Neuronal stem cell (in vitro differentiated cells): ENCODE measurements around the gene FADS1.

Source experiments
- DNase-seq: peaks from one replicate; pipeline ENCODE4 v3.0.0-alpha.2; 2013; ENCODE audit warnings: low spot score
- H2AFZ ChIP-seq: one replicate; pipeline ENCODE4 v1.6.1; 2013; ENCODE audit warnings: mild to moderate bottlenecking, low read length, inconsistent platforms
- H2AK5ac ChIP-seq: 2 replicates; pipeline ENCODE4 v1.6.1; 2013; ENCODE audit warnings: low read depth, mild to moderate bottlenecking, inconsistent platforms, low read length, moderate library complexity, mixed read lengths
- H2BK120ac ChIP-seq: 2 replicates; pipeline ENCODE4 v1.6.1; 2013; ENCODE audit warnings: low read depth, mild to moderate bottlenecking, inconsistent platforms, low read length, moderate library complexity, mixed read lengths
- H2BK12ac ChIP-seq: one replicate; pipeline ENCODE4 v1.6.1; 2013; ENCODE audit warnings: low read length, inconsistent platforms
- H2BK15ac ChIP-seq: 2 replicates; pipeline ENCODE4 v1.6.1; 2013; ENCODE audit warnings: mild to moderate bottlenecking, low read length, inconsistent platforms, mixed read lengths
- H2BK5ac ChIP-seq: one replicate; pipeline ENCODE4 v1.6.1; 2013; ENCODE audit warnings: inconsistent platforms, mild to moderate bottlenecking, low read length, moderate library complexity
- H3K14ac ChIP-seq: one replicate; pipeline ENCODE4 v1.6.1; 2013; ENCODE audit warnings: low read length, inconsistent platforms
- H3K18ac ChIP-seq: 2 replicates; pipeline ENCODE4 v1.6.1; 2013; ENCODE audit warnings: low read length, inconsistent platforms
- H3K23ac ChIP-seq: 2 replicates; pipeline ENCODE4 v1.6.1; 2013; ENCODE audit warnings: low read depth, mild to moderate bottlenecking, mixed read lengths, low read length, inconsistent platforms; ENCODE audit not compliant: poor library complexity
- H3K27ac ChIP-seq: replicated peaks from 3 replicates; pipeline ENCODE4 v1.5.1; 2013; ENCODE audit warnings: low read length, inconsistent platforms
- H3K27me3 ChIP-seq, 3 experiments: 2 replicates each; pipeline ENCODE4 v1.6.1; 2013; ENCODE audit warnings: low read length in 3 of 3, mild to moderate bottlenecking in 2 of 3, inconsistent platforms in 1 of 3, low read depth in 1 of 3, mixed read lengths in 1 of 3, moderate library complexity in 1 of 3; ENCODE audit not compliant: control insufficient read depth in 3 of 3, insufficient read depth in 3 of 3
- H3K36me3 ChIP-seq, 2 donors: replicated peaks in 1 of 2; 2 replicates each; pipeline ENCODE4 v1.6.1; 2013; ENCODE audit warnings: low read length in 2 of 2; ENCODE audit not compliant: control insufficient read depth in 2 of 2, insufficient read depth in 2 of 2
- H3K4ac ChIP-seq: 2 replicates; pipeline ENCODE4 v1.6.1; 2013; ENCODE audit warnings: inconsistent platforms, mild to moderate bottlenecking, low read length, moderate library complexity
- H3K4me1 ChIP-seq, 2 donors: 1 replicate in 1 of 2; 2 replicates in 1 of 2; pipeline ENCODE4 v1.6.1; 2013; ENCODE audit warnings: low read length in 2 of 2, low read depth in 1 of 2; ENCODE audit not compliant: control insufficient read depth in 2 of 2, insufficient read depth in 1 of 2
- H3K4me2 ChIP-seq: one replicate; pipeline ENCODE4 v1.6.1; 2013; ENCODE audit warnings: mild to moderate bottlenecking, low read length, inconsistent platforms; ENCODE audit not compliant: insufficient read depth, poor library complexity, severe bottlenecking
- H3K4me3 ChIP-seq, 2 donors: 2 replicates each; pipeline ENCODE4 v1.5.1; 2013; ENCODE audit warnings: low read length in 2 of 2, mild to moderate bottlenecking in 2 of 2, inconsistent platforms in 1 of 2, moderate library complexity in 1 of 2
- H3K79me1 ChIP-seq: one replicate; pipeline ENCODE4 v1.6.1; 2013; ENCODE audit warnings: low read depth, mild to moderate bottlenecking, inconsistent platforms, low read length, moderate library complexity
- H3K9ac ChIP-seq: one replicate; pipeline ENCODE4 v1.6.1; 2013; ENCODE audit warnings: mild to moderate bottlenecking, low read depth, low read length, inconsistent platforms; ENCODE audit not compliant: poor library complexity
- H3K9me3 ChIP-seq, 2 donors: replicated peaks in 1 of 2; 2 replicates each; pipeline versions ENCODE3 to v1.6.1; 2013; ENCODE audit warnings: low read length in 2 of 2, mild to moderate bottlenecking in 2 of 2, inconsistent platforms in 1 of 2, low read depth in 1 of 2, mixed read lengths in 1 of 2, moderate library complexity in 1 of 2; ENCODE audit not compliant: control insufficient read depth in 2 of 2, insufficient read depth in 1 of 2
- H4K8ac ChIP-seq: one replicate; pipeline ENCODE4 v1.6.1; 2013; ENCODE audit warnings: low read depth, mild to moderate bottlenecking, inconsistent platforms, low read length, moderate library complexity
- H4K91ac ChIP-seq: one replicate; pipeline ENCODE4 v1.6.1; 2013; ENCODE audit warnings: low read length, low read depth, mild to moderate bottlenecking, inconsistent platforms; ENCODE audit not compliant: poor library complexity
- WGBS, 2 donors: extraction: QIAGEN DNeasy Blood & Tissue Kit; methylation state at CpG; one replicate each; pipeline ENCODE4 v1.1.7; 2013; ENCODE audit warnings: missing lambda C conversion rate in 2 of 2, mixed read lengths in 1 of 2; ENCODE audit not compliant: insufficient read length in 2 of 2, insufficient replicate concordance in 1 of 2; ENCODE audit errors: extremely low coverage in 2 of 2; 5-methylcytosine and 5-hydroxymethylcytosine counted together

FADS1 gene

DNA sequence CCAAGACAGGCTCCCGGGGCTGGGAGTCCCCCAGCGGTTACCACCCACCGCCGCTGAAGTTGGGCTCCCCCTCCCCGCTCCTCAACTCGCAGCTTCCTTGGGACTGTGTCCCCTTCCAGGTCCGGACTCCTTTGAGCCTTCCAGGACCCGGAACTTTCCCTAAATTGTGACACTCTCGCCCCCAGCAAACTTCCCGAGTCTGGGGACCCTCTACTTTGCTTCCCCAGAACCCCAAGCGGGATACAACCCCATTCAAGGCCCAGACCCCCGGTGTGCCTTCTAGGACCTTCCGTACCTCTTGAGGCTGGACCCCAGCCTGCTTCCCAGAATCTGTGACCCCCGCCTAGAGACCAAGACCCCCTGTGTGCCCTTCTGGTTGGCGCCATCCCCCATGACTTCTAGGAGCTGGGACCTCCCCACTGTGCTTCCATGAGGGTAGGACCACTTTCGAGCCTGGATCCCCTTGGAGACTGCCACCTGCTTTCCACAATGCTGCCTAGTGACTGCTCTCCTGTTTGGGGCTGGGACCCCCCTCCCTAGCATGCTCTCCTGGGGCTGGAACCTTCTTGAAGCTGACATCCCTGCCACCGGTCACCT lies 63.8 kb downstream of the FADS1 start:
- peak overlapping the region; percentile 55 to 84 for H3K4me3 ChIP-seq
- peaks cover 0 to 22% (median 0%) of the 10 kb centered on the region in 3 experiments for H3K27me3 ChIP-seq
- H3K4me1 ChIP-seq = peaks cover 24 to 48% of the 10 kb centered on the region in 2 donors

DNA sequence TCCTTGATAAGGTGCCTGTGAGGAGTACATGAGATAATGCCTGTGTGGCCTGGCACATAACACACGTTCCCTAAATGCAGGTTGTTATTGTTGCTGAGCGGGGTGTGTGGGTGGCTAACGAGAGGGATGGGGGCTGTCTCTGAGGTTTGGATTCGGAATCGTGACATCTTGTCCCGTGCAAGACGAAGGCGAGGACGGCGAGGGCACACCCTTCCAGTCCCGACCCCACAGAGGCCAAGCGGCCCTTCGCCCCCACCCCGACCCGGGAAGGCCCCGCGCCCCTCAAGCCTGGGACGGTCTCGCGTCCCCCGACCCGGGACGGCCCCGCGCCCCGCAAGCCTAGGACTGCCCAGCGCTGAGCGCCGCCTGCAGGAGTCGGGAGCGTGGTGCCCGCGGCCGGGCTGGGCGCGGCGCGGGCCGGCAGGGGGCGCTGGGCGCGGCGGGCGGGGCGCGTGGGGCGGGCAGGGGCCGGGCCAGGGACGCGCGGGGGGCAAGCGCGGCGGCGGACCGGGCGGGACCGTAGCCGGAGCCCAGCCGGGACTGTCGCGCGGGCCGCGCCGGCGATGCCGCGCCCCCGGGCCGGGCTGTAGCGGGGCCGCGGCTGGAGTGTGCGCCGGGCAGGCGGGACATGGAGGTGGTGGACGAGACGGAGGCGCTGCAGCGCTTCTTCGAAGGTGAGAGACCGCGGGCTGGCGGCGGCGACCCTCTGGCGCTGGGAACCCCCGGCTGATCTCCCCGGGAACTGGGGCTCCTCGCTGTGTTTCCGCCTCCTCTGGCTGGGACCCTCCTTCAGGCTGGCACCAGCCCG lies 64.5 kb downstream of the FADS1 start, which contains the start of gene MYRF:
Gene MYRF, plus strand, starts transcription at position 520 of the 808 bp plus-strand sequence. Its CDS starts 109 bp downstream, at position 629.
- peak within 1 kb of the TSS; percentile 95 for H2BK12ac ChIP-seq
- H3K9ac ChIP-seq = peak within 1 kb of the TSS; percentile 72
- H3K79me1 ChIP-seq = no peaks in the 10 kb centered on the region
- peak within 1 kb of the TSS; percentile 37 for H2BK120ac ChIP-seq
- peaks cover 0 to 22% (median 0%) of the 10 kb centered on the region in 3 experiments for H3K27me3 ChIP-seq
- peak within 1 kb of the TSS; percentile 83 for H3K4me2 ChIP-seq
- H2AK5ac ChIP-seq = peak within 1 kb of the TSS; percentile 95
- H3K4me1 ChIP-seq = peaks cover 26 to 55% of the 10 kb centered on the region in 2 donors
- peak within 1 kb of the TSS; percentile 95 for H3K18ac ChIP-seq
- peak within 1 kb of the TSS; percentile 90 for H2AFZ ChIP-seq
- H3K14ac ChIP-seq = peak within 1 kb of the TSS; percentile 32
- DNase-seq = peak; percentile 51
- H4K8ac ChIP-seq = no peak within 1 kb of the TSS
- no peaks in the 10 kb centered on the region for H3K36me3 ChIP-seq
- peak within 1 kb of the TSS; percentile 86 for H2BK15ac ChIP-seq
- H3K4ac ChIP-seq = peak within 1 kb of the TSS; percentile 66
- no peaks in the 10 kb centered on the region for H3K9me3 ChIP-seq
- H4K91ac ChIP-seq = no peak within 1 kb of the TSS
- no peak within 1 kb of the TSS for H3K27ac ChIP-seq
- peak within 1 kb of the TSS; percentile 71 for H3K23ac ChIP-seq
- peak within 1 kb of the TSS; percentile 49 for H2BK5ac ChIP-seq
- peak within 1 kb of the TSS; percentile 55 to 84 for H3K4me3 ChIP-seq
- no CpG with 5 or more reads among the region's 93 CpGs for WGBS, 2 donors

More for the DNA sequence above, 63.8 kb downstream of the FADS1 start:
- no peak overlapping the region for H4K91ac ChIP-seq
- no peaks in the 10 kb centered on the region for H3K9me3 ChIP-seq
- WGBS, 2 donors = no CpG with 5 or more reads among the region's 17 CpGs
- H2BK120ac ChIP-seq = peak overlapping the region; percentile 37
- no peak for DNase-seq
- peak overlapping the region; percentile 90 for H2AFZ ChIP-seq
- peak overlapping the region; percentile 95 for H2AK5ac ChIP-seq
- no peaks in the 10 kb centered on the region for H3K79me1 ChIP-seq
- no peaks in the 10 kb centered on the region for H3K36me3 ChIP-seq
- no peak overlapping the region for H3K27ac ChIP-seq
- peak overlapping the region; percentile 32 for H3K14ac ChIP-seq
- H2BK15ac ChIP-seq = peak overlapping the region; percentile 86
- H3K9ac ChIP-seq = peak overlapping the region; percentile 72
- peak overlapping the region; percentile 83 for H3K4me2 ChIP-seq
- H3K4ac ChIP-seq = no peak overlapping the region
- peak overlapping the region; percentile 49 for H2BK5ac ChIP-seq
- peak overlapping the region; percentile 95 for H3K18ac ChIP-seq
- no peak overlapping the region for H4K8ac ChIP-seq
- peak overlapping the region; percentile 17 for H3K23ac ChIP-seq
- peak overlapping the region; percentile 69 for H2BK12ac ChIP-seq

DNA sequence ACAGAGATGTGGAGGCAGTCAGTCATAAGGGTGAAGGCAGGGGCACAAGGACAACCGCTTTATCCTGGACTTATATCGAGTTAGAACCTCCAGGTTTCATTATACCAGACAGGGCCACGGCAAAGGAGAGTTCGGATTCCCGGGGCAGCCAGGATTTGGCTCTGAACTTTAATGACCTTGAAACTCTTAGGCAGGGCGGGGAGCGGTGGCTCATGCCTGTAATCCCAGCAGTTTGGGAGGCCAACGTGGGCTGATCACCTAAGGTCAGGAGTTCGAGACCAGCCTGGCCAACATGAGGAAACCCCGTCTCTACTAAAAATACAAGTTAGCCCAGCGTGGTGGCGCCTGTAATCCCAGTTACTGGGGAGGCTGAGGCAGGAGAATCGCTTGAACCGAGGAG lies 65.4 kb downstream of the FADS1 start:
- Histone ChIP-seq H3K27me3 (peaks cover 0 to 22% (median 0%) of the 10 kb centered on the region in 3 experiments), H3K14ac (no peak overlapping the region), H4K91ac (no peak overlapping the region), H3K18ac (no peak overlapping the region), H3K79me1 (no peaks in the 10 kb centered on the region), H3K9me3 (no peaks in the 10 kb centered on the region), H3K36me3 (no peaks in the 10 kb centered on the region), H3K23ac (no peak overlapping the region), H3K9ac (no peak overlapping the region), H3K27ac (no peak overlapping the region), H3K4me3 (no peak overlapping the region), H2BK15ac (no peak overlapping the region), H3K4me2 (no peak overlapping the region), H3K4ac (no peak overlapping the region), H2BK120ac (no peak overlapping the region), H2BK5ac (no peak overlapping the region), H2AFZ (no peak overlapping the region), H3K4me1 (peaks cover 26 to 54% of the 10 kb centered on the region in 2 donors), H2AK5ac (no peak overlapping the region), H4K8ac (no peak overlapping the region), H2BK12ac (no peak overlapping the region)
- no CpG with 5 or more reads among the region's 14 CpGs for WGBS, 2 donors
- DNase-seq = no peak
